ENCODE measurements around the gene THSD7A. TPM values are rescaled to one million over a fixed set of nuclear protein-coding genes. Genes with fewer than 3 reads are reported as not detected.
A peak's percentile ranks its signal among the peaks of the same experiment; 100 is the strongest.

Gene THSD7A
- total RNA-seq, 4 donors from 2014 or later: 3.9 to 12.3 (median 5.9) TPM

- ATAC-seq (ENCODE audit: low FRiP score): no peak
- no peak for DNase-seq (ENCODE audit: low spot score)
- TF ChIP-seq CTCF (IDR thresholded peaks at IDR 0.05): no peak
Observed at GRCh38 chr7:11727864-11728263, 104.1 kb downstream of the THSD7A start.

GRCh38 chr7:11726794-11727155, 105.2 kb downstream of the THSD7A start:
- DNase-seq (ENCODE audit: low spot score) (no peak), ATAC-seq (ENCODE audit: low FRiP score) (peak; percentile 62)

GRCh38 chr7:11726001-11726793, 105.8 kb downstream of the THSD7A start:
- ATAC-seq (ENCODE audit: low FRiP score) (peak; percentile 66), DNase-seq (ENCODE audit: low spot score) (no peak)
- TF ChIP-seq CTCF (IDR thresholded peaks at IDR 0.05): no peak

More at GRCh38 chr7:11726794-11727155, 105.2 kb downstream of the THSD7A start:
- no peak for TF ChIP-seq CTCF (IDR thresholded peaks at IDR 0.05)

GRCh38 chr7:11716185-11716584, 115.8 kb downstream of the THSD7A start:
- no peak for TF ChIP-seq CTCF (IDR thresholded peaks at IDR 0.05)
- DNase-seq (ENCODE audit: low spot score) (no peak), ATAC-seq (ENCODE audit: low FRiP score) (no peak)

- ATAC-seq (ENCODE audit: low FRiP score) (no peak), DNase-seq (ENCODE audit: low spot score) (no peak)
- no peak for TF ChIP-seq CTCF (IDR thresholded peaks at IDR 0.05)
Observed at GRCh38 chr7:11714676-11715075, 117.3 kb downstream of the THSD7A start.

GRCh38 chr7:11714205-11714604, 117.8 kb downstream of the THSD7A start:
- ATAC-seq (ENCODE audit: low FRiP score) (no peak), DNase-seq (ENCODE audit: low spot score) (no peak)
- no peak for TF ChIP-seq CTCF (IDR thresholded peaks at IDR 0.05)

- ATAC-seq (ENCODE audit: low FRiP score): no peak
Observed at GRCh38 chr7:11713352-11713751, 118.6 kb downstream of the THSD7A start.

More at GRCh38 chr7:11713352-11713751, 118.6 kb downstream of the THSD7A start:
- no peak for DNase-seq (ENCODE audit: low spot score)
- TF ChIP-seq CTCF (IDR thresholded peaks at IDR 0.05): no peak
